Stimulated activated CD8-positive, alpha-beta memory T cell treated with anti-CD3 and anti-CD28 coated beads, Interleukin-2, amount 100 ng/mL, for 48 hours (primary cell): Measurements from ENCODE around the gene ARHGAP23.
"Not testable (repeated sequence)": the region's sequence is repeated elsewhere in the genome, so short reads cannot be mapped to it uniquely, and the experiment has no call there.

ENCODE experiments used
- DNase-seq, 2 donors: peaks; one replicate each; pipeline ENCODE4 v3.0.0-alpha.2; 2020; ENCODE audit warnings: low read depth in 2 of 2

The ARHGAP23 gene

GRCh38 chr17:38421871-38422827, 6.1 kb upstream of the ARHGAP23 start:
- DNase-seq, result no peak

GRCh38 chr17:38424297-38424972, 3.8 kb upstream of the ARHGAP23 start:
- DNase-seq, result no peak

- no peak for DNase-seq
These were observed 3.2 kb upstream of the ARHGAP23 start for GRCh38 chr17:38425031-38425430.

- DNase-seq, result no peak
These were observed 2.5 kb upstream of the ARHGAP23 start for GRCh38 chr17:38425744-38426143.

- no peak for DNase-seq
These were observed 1.8 kb upstream of the ARHGAP23 start for GRCh38 chr17:38426441-38426840.

GRCh38 chr17:38427160-38427949, 909 bp upstream of the ARHGAP23 start:
- no peak for DNase-seq

GRCh38 chr17:38428643-38429371, 543 bp downstream of the ARHGAP23 start:
- DNase-seq, result no peak

- DNase-seq, result no peak
These were observed 1.3 kb downstream of the ARHGAP23 start for GRCh38 chr17:38429476-38430100.

GRCh38 chr17:38430316-38430715, 2.1 kb downstream of the ARHGAP23 start:
- no peak for DNase-seq

GRCh38 chr17:38430822-38431221, 2.6 kb downstream of the ARHGAP23 start:
- DNase-seq, result no peak

- DNase-seq, result no peak
These were observed 3.3 kb downstream of the ARHGAP23 start for GRCh38 chr17:38431346-38432145.

- no peak for DNase-seq
These were observed 6.0 kb downstream of the ARHGAP23 start for GRCh38 chr17:38434178-38434665.

- no peak for DNase-seq
These were observed 7.5 kb downstream of the ARHGAP23 start for GRCh38 chr17:38435795-38436194.

GRCh38 chr17:38436386-38436785, 8.1 kb downstream of the ARHGAP23 start:
- DNase-seq, result no peak

GRCh38 chr17:38437313-38437712, 9.0 kb downstream of the ARHGAP23 start:
- not testable (repeated sequence) for DNase-seq

GRCh38 chr17:38439436-38439835, 11.2 kb downstream of the ARHGAP23 start:
- no peak for DNase-seq

GRCh38 chr17:38440614-38441397, 12.5 kb downstream of the ARHGAP23 start:
- DNase-seq, result no peak

- no peak for DNase-seq
These were observed 13.3 kb downstream of the ARHGAP23 start for GRCh38 chr17:38441429-38442061.

- DNase-seq, result no peak
These were observed 14.3 kb downstream of the ARHGAP23 start for GRCh38 chr17:38442548-38442947.
